IPS DF 4.7 (cell line): ENCODE measurements around the gene SPRYD4.
"Not testable (repeated sequence)": the region's sequence is repeated elsewhere in the genome, so short reads cannot be mapped to it uniquely, and the experiment has no call there.

Experiments
- DNase-seq: peaks from one replicate; pipeline ENCODE4 v3.0.0-alpha.2; 2013; ENCODE audit warnings: low spot score; ENCODE audit errors: extremely low read depth

Gene SPRYD4

DNA sequence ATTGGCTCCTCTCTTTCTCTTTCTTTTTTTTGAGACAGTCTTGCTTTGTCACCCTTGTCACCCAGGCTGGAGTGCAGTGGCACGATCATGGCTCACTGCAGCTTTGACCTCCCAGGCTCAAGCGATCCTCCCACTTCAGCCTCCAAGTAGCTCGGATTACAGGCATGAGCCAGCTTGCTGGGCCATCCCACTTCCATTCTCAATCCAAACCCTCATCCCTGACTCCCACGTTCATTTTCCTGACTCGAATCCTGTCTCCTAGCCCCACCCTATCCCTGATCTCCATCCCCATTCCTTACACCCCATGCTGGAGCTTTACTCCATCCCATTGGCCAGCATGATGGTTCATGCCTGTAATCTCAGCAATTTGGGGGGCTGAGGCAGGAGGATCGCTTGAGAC lies 7.8 kb downstream of the SPRYD4 start:
- no peak for DNase-seq

DNA sequence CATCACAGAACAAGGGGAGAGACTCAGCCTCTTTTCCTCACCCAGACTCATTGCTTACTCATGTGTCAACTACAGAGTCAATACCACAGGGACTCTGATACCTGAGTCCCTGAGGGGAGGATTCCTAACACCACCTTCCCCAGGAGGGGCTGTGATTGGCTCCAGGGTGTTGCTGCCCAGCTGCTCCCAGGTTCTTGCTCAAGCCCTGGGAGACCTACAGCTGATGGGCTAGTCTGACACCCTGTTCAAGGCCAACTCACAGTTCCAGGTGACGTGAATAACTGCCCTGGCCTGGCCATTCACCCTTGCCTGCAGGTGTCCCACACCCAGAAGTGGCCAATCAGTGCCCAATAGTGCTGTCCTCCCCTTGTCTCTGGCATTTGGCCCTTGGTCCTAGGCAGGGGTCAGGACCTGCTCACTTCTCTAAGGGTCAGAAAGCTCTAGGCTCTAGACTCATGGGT lies 8.6 kb downstream of the SPRYD4 start:
- no peak for DNase-seq

DNA sequence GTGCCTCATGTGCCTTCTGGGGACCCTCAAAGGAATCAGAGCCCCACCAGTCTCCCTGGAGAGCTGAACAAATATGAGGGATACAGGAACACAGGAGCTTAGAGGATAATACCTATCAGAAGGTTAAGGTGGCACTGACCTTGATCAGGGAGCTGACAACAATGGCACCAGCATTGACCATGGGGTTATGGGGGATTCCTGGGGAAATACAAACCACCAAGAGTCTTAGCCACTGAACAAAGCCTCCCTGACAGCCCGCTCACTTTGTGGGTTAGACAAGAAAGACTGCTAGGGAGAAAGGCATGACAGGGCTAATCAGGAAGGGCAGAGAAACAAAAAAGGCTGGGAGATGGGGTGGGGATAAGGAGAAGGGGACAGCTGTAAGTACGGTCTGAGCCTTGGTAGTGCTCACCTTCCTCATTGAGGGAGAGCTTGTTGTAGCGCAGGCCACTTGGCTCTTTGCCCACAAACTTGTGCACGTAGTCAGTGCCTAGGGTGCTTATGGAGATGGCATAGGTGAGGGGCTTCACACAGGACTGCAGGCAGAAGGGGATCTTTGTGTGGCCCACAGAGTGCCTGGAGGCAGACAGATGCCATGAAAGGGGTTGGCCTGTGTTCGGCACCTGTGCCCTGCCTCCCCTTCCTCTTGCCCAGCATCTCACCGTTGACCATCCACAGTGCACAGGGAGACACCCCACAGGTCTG lies 9.3 kb downstream of the SPRYD4 start:
- DNase-seq = no peak

DNA sequence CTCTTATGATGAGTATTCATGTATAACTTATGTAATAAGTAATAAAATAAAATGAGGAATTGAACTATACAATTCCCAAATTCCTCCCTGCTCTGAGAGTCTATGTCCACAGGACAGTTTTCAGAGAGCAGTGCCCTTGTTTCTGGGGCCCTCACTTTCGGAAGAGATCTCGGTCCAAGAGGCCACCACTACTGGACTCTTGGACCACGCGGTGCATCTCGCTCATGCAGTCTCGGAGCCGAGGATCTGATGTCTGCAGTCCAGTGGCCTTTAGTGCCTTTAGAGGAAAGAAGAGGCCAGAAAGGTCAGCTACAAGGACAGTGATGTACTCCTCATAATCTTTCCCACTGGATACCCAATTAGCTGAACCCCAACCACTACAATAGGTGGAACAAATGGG lies 11.2 kb downstream of the SPRYD4 start:
- DNase-seq = no peak

- no peak for DNase-seq
Observed at GRCh38 chr12:56484566-56484965, 16.2 kb downstream of the SPRYD4 start.

- no peak for DNase-seq
Observed at GRCh38 chr12:56486694-56487093, 18.3 kb downstream of the SPRYD4 start.

- DNase-seq = no peak
Observed at GRCh38 chr12:56487448-56488040, 19.2 kb downstream of the SPRYD4 start.

- no peak for DNase-seq
Observed at GRCh38 chr12:56488041-56488955, 19.9 kb downstream of the SPRYD4 start, which contains the start of gene GLS2. TSS of gene GLS2 (minus strand) at chr12:56488161. CDS start at chr12:56488118, 43 bp downstream.

- no peak for DNase-seq
Observed at GRCh38 chr12:56490360-56490759, 22.0 kb downstream of the SPRYD4 start.

DNA sequence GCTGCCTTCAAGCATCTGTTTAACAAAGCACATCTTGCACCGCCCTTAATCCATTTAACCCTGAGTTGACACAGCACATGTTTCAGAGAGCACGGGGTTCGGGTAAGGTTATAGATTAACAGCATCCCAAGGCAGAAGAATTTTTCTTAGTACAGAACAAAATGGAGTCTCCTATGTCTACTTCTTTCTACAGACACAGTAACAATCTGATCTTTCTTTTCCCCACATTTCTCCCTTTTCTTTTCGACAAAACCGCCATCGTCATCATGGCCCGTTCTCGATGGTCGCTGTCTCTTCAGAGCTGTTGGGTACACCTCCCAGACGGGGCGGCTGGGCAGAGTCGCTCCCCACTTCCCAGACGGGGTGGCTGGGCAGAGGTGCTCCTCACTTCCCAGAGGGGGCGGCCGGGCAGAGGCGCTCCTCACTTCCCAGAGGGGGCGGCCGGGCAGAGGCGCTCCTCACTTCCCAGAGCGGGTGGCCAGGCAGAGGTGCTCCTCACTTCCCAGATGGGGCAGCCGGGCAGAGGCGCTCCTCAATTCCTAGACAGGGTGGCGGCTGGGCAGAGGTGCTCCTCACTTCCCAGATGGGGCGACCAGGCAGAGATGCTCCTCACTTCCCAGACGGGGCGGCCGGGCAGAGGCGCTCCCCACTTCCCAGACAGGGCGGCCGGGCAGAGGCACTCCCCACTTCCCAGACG lies 25.2 kb downstream of the SPRYD4 start:
- DNase-seq = not testable (repeated sequence)

GRCh38 chr12:56494106-56494415 lies 25.7 kb downstream of the SPRYD4 start:
- DNase-seq = not testable (repeated sequence)

- DNase-seq = not testable (repeated sequence)
Observed at GRCh38 chr12:56494481-56494880, 26.1 kb downstream of the SPRYD4 start.

GRCh38 chr12:56496704-56497103 lies 28.3 kb downstream of the SPRYD4 start:
- DNase-seq = not testable (repeated sequence)

DNA sequence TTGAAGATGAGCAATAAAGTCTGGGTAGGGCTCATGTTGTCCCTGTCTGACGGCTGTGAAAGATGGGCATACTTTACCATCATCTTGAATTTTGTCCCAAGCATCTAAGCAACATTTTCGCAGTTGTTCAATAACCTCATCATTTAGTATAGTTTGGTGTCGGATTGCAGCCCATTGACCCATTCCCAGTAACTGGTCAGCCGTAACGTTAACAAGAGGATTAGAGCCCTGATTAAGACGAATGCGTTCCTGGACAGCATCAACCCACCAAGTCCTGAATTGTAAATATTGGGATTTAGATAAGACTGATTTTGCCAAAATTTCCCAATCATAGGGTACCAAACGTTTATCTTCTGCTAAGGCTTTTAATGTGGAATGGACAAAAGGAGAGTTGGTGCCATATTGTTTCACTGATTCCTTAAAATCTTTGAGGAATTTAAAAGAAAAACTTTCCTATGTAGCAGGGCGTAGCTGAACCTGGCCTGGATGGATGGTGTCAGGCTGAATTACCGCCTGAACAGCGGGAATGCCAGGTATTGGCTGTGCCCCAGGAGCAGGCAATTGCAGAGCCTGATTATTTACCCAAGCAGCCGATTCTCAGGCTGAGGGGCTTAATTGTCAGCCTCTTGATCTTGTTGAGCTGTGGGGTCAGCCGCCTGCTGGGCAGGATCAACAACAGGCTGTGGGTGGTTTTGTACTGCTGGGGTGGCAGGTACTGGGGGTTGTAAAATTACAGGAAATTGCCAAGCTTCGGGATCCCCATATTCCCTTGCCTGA lies 29.9 kb downstream of the SPRYD4 start:
- not testable (repeated sequence) for DNase-seq

GRCh38 chr12:56499452-56499851 lies 31.1 kb downstream of the SPRYD4 start:
- not testable (repeated sequence) for DNase-seq

- not testable (repeated sequence) for DNase-seq
Observed at GRCh38 chr12:56499879-56500278, 31.5 kb downstream of the SPRYD4 start.

GRCh38 chr12:56510786-56511185 lies 42.4 kb downstream of the SPRYD4 start:
- no peak for DNase-seq

- not testable (repeated sequence) for DNase-seq
Observed at GRCh38 chr12:56514014-56514318, 45.6 kb downstream of the SPRYD4 start.

DNA sequence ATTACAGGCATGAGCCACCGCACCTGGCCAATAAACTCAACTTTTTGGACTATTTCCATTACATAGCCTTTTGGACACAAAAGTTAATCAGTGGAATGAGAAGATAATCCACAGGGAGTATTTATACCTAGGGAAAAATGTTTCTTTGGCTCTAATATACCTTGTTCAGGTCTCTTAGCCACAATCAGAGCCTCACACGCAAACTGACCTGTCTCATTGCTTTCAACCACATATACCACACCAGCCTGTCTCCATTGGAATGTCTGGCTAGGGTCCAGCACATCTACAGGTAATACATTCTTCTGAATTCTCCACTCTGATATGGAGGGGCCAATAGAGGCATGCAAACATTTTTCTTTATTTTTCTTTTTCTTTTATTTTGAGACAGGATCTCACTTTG lies 49.5 kb downstream of the SPRYD4 start:
- no peak for DNase-seq

- no peak for DNase-seq
Observed at GRCh38 chr12:56518570-56518969, 50.2 kb downstream of the SPRYD4 start.

DNA sequence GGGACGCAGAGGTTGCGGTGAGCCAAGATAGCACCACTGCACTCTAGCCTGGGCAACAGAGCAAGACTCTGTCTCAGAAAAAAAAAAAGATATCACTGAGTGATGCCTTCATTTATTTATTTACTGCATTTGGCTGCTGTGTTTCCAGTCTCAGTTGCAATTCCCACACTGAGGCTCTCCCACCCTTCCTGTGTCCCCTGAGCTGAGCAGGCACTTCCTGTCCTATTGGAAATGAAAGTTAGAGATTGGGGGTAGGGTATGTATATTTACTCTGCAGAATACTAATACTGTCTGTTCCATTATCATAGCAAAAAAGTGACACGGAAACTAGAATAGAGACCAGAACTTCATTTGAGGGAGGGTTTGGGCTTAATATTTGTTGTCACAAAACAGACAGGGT lies 51.7 kb downstream of the SPRYD4 start:
- DNase-seq = no peak
